NB4 (cell line): ENCODE results near the gene PRPF6.

ENCODE experiments used
- CTCF ChIP-seq: IDR thresholded peaks from one replicate; pipeline ENCODE4 v1.5.1; 2012; ENCODE audit warnings: low read depth, low read length
- MAX ChIP-seq: IDR thresholded peaks from 2 replicates; pipeline ENCODE4 v1.6.1; 2011; ENCODE audit warnings: low read depth, low read length
- MYC ChIP-seq: IDR thresholded peaks from 2 replicates; pipeline ENCODE4 v1.6.1; 2011; ENCODE audit warnings: low read depth, low read length
- POLR2A ChIP-seq: IDR thresholded peaks from 2 replicates; pipeline ENCODE4 v1.6.1; 2011; ENCODE audit warnings: mild to moderate bottlenecking; ENCODE audit not compliant: insufficient read length; ENCODE audit errors: extremely low read depth

- TF ChIP-seq POLR2A (no peak), CTCF (no peak), MAX (no peak), MYC (no peak)
Observed at GRCh38 chr20:64058536-64058935, 77.6 kb downstream of the PRPF6 start.
